GM21423 (cell line): ENCODE results near the gene BRI3.

Source experiments
- ATAC-seq: cut with Tn5 transposase; IDR thresholded peaks from one replicate; pipeline ENCODE4 v1.9.1; 2021; ENCODE audit warnings: mild to moderate bottlenecking, moderate library complexity; ENCODE audit not compliant: unreplicated experiment

BRI3 gene

DNA sequence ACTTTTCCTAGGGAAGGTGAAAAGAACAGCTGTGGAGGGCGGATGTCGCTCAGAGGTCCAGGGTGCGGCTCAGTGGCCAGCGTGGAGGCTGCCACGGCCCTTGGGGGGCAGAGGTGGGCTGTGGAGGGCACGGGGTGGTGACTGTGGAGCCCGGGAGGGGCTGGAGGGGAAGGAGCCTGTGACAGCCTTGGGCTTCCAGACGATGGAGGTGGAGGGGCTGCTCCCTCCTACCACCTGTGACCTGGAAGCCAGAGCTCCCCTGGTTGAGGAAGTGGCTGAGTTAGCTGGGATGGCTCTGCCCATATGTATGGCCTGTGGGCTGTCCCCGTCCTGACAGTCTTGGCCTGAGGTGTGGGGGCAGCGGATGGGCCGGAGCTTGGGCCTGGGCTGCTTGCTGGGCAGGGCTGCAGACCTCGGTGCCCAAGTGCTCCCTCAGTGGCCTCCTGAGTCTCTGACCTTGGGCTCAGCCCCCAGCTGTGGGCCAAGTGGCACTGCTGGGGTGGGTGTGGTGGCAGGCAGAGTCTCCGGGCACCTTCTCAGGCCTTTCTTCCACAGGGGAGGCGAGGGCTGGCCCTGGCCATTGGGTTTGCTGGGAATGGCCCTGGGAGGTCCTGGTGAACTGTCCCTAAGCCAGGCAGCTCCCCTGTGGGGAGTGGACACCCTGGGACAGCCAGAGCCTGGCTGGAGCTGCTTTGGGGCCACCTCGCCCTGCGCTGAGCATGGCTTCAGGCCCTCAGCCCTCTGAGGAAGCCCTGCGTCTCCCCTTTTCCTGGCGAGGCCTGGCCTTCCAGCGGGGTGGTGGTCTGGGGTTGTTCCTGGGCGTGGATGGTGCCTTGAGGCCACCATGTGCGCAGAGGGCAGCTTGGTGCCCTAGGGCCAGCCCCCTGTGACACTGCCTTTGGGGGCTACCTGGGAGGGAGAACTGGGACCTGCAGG, 3.9 kb downstream of the BRI3 start:
- no peak for ATAC-seq

DNA sequence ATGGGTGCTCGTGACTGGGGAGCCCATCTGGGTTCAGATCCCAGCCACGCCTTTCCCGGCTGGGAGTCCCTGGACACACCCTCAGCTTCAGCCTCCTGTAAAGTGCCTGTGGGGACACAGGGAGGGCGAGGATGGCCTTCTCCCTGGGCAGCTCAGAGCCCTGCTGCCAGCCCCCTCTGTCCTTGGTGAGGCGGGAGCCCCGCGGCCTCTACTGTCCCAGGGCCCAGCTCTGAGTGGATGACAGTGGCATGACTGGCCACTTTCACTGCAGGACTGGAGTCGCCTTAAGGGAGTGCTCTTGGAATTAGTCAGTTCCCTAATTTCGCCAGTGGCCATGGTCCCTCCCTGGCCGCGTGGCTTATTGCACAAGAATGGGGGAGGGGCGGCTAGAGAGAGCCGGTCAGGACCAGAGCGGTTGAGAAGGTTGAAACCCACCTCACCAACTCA, 4.6 kb downstream of the BRI3 start:
- ATAC-seq: no peak

GRCh38 chr7:98286701-98287485, 5.4 kb downstream of the BRI3 start:
- no peak for ATAC-seq

- no peak for ATAC-seq
Observed at GRCh38 chr7:98287486-98287959, 6.0 kb downstream of the BRI3 start.

- no peak for ATAC-seq
Observed at GRCh38 chr7:98288064-98288823, 6.8 kb downstream of the BRI3 start.

DNA sequence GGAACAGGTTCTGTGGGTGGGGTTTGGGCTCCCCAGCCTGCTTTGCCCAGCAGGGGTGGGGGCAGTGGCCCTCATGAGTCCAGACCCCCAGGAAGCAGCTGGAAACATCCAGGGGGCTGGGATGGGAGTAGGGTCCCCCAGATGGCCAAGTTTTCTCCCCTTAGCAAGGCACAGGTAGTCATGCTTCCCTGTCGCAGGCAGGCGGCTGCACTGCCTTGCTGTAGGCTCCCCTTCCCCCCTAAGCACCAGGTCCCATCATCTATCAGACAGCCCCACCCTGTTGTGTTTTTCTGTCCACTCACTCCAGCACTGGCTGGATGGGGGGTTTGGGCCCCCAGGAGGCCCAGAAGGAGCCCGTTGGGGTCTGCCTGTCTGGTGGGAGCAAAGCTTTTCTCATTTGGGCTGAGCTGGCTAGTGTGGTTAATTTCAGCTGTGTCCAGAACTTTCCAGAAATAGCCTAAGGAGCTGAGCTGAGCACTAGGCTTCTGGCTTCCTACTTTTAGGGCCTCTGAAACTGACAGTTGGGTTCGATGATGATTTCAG, 7.9 kb downstream of the BRI3 start:
- no peak for ATAC-seq

DNA sequence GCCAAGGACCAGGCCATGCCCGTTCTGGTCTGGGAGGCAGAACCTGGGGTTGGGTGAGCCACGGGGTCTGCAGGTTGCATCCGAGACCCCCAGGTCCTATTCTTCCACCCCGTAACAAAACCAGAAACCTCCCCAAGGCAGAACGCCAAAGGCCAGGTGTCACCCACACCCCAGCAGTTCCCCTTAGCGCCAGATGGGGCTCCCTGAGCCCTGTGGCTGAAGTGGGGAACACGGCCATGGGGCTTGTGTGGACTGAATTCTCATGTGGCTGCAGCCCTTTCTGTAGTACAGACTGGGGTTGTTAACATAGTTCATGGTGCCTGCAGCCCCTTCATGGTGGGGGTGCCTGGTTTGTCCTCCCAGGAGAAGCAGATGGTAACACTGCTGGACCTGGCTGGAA, 10.2 kb downstream of the BRI3 start:
- ATAC-seq: no peak

GRCh38 chr7:98293265-98293664, 11.8 kb downstream of the BRI3 start:
- no peak for ATAC-seq

DNA sequence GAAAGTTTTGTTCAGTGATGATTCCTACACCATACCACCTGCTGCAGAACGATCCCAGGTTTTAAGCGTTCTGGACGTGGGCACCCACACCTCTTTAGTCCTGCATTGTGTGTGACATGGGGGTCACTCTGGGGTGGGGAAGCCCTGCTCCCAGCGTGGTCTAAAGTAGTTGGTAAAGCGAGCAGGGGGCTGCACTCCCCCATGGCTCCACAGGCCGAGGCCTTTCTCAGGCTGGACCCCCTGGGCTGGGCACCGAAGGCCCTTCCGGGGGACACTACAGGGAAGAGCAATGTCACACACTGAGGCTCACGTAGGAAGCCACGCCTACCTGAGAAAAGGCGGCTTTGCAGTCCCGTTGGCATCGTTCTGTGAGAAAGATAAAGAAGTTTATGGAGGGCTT, 12.3 kb downstream of the BRI3 start:
- ATAC-seq: no peak

GRCh38 chr7:98294326-98294725, 12.8 kb downstream of the BRI3 start:
- ATAC-seq: no peak

DNA sequence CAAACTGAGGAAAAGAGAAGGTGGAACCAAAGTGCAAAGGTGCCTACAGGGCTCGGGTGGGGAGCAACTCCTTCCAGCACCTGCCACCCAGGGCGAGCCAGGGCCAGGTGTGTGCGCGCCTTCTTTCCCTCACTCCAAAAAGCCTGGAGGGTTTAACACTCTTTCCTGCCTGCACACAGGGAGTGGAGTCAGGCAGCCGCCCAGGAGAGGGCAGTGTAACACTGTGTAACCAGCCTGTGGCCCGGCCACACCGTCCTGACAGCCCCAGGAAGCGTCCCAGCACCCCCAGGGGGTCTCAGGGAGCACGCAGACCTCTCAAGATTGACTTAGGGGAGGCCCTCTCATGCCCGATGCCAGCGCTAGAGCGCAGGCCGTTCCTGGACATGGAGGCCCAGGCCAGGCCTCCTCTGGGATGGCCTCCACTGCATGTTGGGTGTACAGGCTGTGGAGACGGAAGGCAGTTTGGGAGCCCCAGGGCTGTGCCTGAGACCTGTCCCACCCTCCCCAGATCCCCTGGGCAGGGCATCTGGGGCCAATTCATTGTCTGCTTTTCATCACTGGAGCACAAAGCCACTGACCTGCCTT, 13.4 kb downstream of the BRI3 start:
- no peak for ATAC-seq

DNA sequence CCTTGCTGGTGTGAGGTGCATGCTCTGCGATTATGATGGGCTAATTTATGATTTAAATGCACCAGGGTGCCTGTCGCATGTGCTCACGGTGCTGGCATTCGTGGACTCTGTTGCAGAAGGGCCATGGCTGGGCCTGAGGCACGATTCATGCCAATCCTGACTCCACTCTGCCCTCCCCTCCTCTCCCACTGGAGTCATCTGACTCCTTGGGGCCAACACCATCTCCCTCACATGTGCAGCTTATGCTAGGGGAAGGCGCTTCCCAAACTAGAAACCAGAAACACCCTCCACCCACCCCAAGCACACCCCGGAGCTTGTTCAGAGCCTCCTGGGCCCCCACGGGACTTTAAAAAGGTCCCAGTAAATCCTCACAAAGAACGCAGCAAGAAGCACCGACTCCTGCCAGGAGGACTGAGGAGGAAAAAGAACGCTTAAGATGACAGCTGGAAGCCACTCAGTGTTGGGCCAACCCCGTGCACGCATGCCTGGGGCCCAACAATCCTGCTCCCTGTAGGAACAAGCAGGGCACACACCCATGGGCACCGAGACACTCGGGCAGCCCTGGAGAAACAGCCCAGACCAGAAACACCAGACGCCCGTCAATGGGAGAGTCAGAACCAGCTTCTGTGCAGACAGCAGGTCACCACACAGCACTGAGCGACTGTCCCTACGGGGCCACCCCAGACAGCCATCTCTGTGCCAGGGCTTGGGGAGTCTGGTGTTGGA, 14.1 kb downstream of the BRI3 start:
- no peak for ATAC-seq

DNA sequence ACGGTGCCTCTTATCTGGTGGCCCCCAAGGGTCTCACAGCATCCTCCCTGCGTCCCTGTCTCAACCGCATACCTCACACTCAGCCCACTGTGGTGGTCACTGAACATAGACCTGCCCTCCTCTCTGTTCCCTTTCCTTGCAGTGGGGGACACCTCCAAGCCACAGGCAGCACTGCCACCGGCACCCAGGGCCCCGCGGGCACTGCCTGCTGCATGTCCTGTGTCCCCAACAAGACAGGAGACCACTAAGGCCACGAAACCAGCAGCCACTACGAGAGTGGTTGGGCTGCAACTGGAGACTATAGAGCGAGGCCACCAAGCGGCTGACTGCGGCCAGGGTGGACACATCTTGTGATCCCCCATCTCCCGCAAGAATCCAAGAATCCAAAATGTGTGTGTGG, 15.3 kb downstream of the BRI3 start:
- no peak for ATAC-seq

DNA sequence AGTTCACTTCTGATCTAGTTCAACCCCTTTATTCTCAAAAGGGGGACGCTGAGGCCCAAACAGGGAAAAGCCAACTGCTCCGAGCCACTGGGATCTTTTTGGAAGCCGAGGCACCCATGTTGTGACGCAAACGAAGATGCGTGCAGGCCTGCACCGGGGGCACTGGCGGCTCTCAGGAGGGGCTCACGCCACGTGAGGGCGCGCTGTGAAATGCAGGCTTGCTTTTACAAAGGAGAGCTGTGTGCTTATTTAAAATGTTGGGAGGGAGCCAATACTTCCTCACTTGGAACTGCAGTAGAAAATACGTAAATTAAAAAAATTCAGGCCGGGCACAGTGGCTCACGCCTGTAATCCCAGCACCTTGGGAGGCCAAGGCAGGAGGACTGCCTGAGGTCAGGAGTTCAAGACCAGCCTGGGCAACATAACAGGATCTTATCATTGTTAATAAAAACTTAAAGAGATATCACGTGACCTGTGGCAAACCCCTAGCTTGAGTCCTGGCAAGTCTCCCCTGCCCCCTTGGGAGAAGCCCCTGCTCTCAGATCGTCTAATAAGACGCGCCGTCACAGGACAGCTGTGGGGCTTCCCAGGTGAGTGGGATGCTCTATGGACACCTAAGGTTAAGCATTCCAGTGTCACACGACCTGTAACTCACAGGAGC, 16.3 kb downstream of the BRI3 start:
- ATAC-seq: no peak

DNA sequence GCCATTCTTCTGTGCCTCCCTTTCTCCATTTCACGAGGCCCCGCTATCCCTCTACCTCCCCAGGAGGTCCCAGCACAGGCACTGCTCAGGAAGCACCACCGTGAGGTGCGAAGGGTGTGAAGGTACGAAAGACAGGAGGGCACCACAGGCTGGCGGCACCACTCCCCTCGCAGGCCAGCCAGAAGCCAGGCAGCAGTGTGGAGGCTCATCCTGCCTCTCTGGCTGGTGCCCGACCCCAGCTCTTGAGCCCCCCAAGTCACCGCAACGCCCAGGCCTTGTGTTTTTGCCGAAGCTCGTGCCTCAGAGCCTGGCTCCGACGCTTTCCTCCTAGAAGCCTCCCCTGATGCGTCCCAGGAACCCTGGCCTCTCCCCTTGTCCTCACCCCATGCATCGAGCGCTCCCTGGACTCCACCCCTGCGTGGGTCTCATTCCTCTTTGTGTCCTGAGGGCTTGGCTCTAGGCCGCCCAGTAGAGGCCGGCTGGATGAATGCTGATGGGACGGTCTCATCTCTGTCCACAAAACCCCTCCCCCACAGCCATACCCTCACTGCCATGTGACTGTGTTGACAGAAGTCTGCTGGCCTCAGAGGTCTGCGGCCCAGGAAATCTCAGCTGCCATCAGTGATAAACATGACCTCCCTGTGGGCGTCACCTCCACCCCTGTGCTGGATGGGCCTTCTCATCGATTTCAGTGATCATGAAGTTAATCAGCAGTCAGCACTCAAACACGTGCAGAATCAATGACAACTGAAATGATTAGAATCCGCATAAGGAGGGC, 19.3 kb downstream of the BRI3 start:
- no peak for ATAC-seq

GRCh38 chr7:98301693-98302470, 20.4 kb downstream of the BRI3 start:
- no peak for ATAC-seq

DNA sequence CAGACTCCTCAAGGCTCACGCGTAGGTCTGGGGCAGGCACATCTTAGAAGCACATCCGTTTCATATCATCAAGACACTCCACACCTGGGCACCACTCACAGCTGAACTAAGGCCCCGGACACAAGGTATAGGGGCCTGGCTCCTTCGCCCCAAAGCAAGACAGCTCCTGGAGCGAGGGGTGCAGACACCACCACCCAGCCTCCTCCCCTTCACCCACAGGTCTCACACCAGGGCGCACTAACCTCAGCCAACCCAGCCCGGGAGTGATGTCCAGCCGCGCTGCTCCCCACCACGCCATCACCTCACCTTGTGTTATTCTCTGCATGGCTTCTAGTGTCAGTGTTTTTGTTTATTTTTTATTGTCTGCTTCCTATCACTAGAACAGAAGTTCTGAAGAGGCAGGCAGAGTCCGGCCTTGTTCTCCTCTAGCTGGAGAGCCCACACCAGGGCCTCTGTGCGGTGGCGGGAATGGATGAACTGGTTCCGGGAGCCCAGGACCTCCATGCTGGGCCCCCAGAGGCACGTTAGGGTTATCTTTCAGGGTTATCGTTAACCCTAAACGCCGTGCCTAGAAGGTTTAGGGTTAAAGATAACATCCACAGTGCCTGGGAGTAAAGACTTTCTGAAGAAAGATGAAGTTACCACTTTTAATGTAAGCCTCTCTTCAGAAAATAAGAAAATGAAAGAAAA, 21.8 kb downstream of the BRI3 start:
- no peak for ATAC-seq
